HepG2 (cell line): ENCODE data around the gene EFS. TPM values are rescaled to one million over a fixed set of nuclear protein-coding genes. Genes with fewer than 3 reads are reported as not detected.
A peak's percentile ranks its signal among the peaks of the same experiment; 100 is the strongest.

Experiments
- AGO1 ChIP-seq: fragments of 200-400 bp; formaldehyde crosslinking; IDR thresholded peaks from 2 replicates; pipeline ENCODE4 v1.6.1; 2017; ENCODE audit warnings: mild to moderate bottlenecking, low read depth, low read length, moderate library complexity; ENCODE audit not compliant: poor library complexity, severe bottlenecking
- ARID2 ChIP-seq: sonication (generic); formaldehyde crosslinking; IDR thresholded peaks from 2 replicates; pipeline ENCODE4 v1.8.1; 2022; ENCODE audit warnings: mild to moderate bottlenecking, missing genetic modification reagents, borderline replicate concordance
- ELF4 ChIP-seq: sonication (generic); formaldehyde crosslinking; IDR thresholded peaks from 2 replicates; pipeline ENCODE4 v1.5.0; 2020; ENCODE audit warnings: missing genetic modification reagents, mild to moderate bottlenecking, moderate library complexity, borderline replicate concordance
- HNRNPLL ChIP-seq: fragments of 200-400 bp; formaldehyde crosslinking; IDR thresholded peaks from 2 replicates; pipeline ENCODE4 v1.6.1; 2017; ENCODE audit warnings: mild to moderate bottlenecking, low read depth, low read length; ENCODE audit not compliant: poor library complexity, severe bottlenecking
- KDM2A ChIP-seq: sonication (generic); formaldehyde crosslinking; IDR thresholded peaks from 2 replicates; pipeline ENCODE4 v1.4.0; 2020; ENCODE audit warnings: low read depth, missing genetic modification reagents, borderline replicate concordance
- MED1 ChIP-seq: sonication (generic); formaldehyde crosslinking; IDR thresholded peaks from 2 replicates; pipeline ENCODE4 v1.4.0; 2020; ENCODE audit warnings: missing genetic modification reagents
- MTA1 ChIP-seq: sonication (generic); formaldehyde crosslinking; IDR thresholded peaks from 2 replicates; pipeline ENCODE4 v1.4.0; 2020; ENCODE audit warnings: missing genetic modification reagents, mild to moderate bottlenecking, borderline replicate concordance
- NFIB ChIP-seq: sonication (generic); formaldehyde crosslinking; IDR thresholded peaks from 2 replicates; pipeline ENCODE4 v1.9.0; 2021; ENCODE audit warnings: missing genetic modification reagents, mild to moderate bottlenecking, borderline replicate concordance
- RBM39 ChIP-seq: fragments of 200-400 bp; formaldehyde crosslinking; IDR thresholded peaks from one replicate; pipeline ENCODE4 v1.6.1; 2018; ENCODE audit warnings: antibody characterized with exemption, mild to moderate bottlenecking, low read depth, low read length; ENCODE audit not compliant: poor library complexity, severe bottlenecking
- RELA ChIP-seq: sonication (generic); formaldehyde crosslinking; IDR thresholded peaks from 2 replicates; pipeline ENCODE4 v1.4.0; 2020; ENCODE audit warnings: missing genetic modification reagents
- RXRA ChIP-seq: sonication (generic); formaldehyde crosslinking; IDR thresholded peaks from 2 replicates; pipeline ENCODE4 v1.5.1; 2020; ENCODE audit warnings: missing genetic modification reagents
- SRF ChIP-seq: IDR thresholded peaks from 2 replicates; pipeline ENCODE4 v1.6.1; 2011; ENCODE audit warnings: mild to moderate bottlenecking, low read depth, low read length, moderate library complexity
- ZNF460 ChIP-seq: sonication (generic); formaldehyde crosslinking; IDR thresholded peaks from 2 replicates; pipeline ENCODE4 v1.5.1; 2020; ENCODE audit warnings: missing genetic modification reagents, mild to moderate bottlenecking, borderline replicate concordance
- ZNF572 ChIP-seq: sonication (generic); formaldehyde crosslinking; IDR thresholded peaks from 2 replicates; pipeline ENCODE4 v1.5.1; 2020; ENCODE audit warnings: mild to moderate bottlenecking, missing genetic modification reagents
- ZNF768 ChIP-seq: sonication (generic); formaldehyde crosslinking; IDR thresholded peaks from 2 replicates; pipeline ENCODE4 v1.4.0; 2020; ENCODE audit warnings: missing genetic modification reagents
- polyA plus RNA-seq, 8 experiments: library from polyadenylated mRNA; depleted of rRNA in 3 of 8; stranded (reverse) in 7 of 8; unstranded in 1 of 8; fragments of >200 nt; fragmentation: Illumina TruSeq in 4 of 8; extraction: Trizol in 4 of 8; gene quantifications; 2 replicates each; pipeline versions ENCODE4 v1.2.1 to v1.2.3, GENCODE V29; 2011 to 2016; ENCODE audit warnings: low read depth in 4 of 8, missing spikeins in 1 of 8, mixed read lengths in 1 of 8; ENCODE audit not compliant: insufficient read depth in 1 of 8
- total RNA-seq, 5 experiments: library from RNA; depleted of rRNA; stranded (reverse); fragments of >200 nt; fragmentation: Illumina TruSeq; extraction: Trizol; gene quantifications; 2 replicates each; pipeline ENCODE4 v1.2.3, GENCODE V29; 2016; ENCODE audit warnings: low read depth in 1 of 5
- TF ChIP-seq, protein P1 (sequence below): sonication (generic); formaldehyde crosslinking; IDR thresholded peaks from 2 replicates; pipeline ENCODE4 v1.5.0; 2020; ENCODE audit warnings: mild to moderate bottlenecking, missing genetic modification reagents
- TF ChIP-seq, protein P2 (sequence below): sonication (generic); formaldehyde crosslinking; IDR thresholded peaks from 2 replicates; pipeline ENCODE4 v1.4.0; 2020; ENCODE audit warnings: low read depth, missing genetic modification reagents
- TF ChIP-seq, protein P3 (sequence below): sonication (generic); formaldehyde crosslinking; IDR thresholded peaks from 2 replicates; pipeline ENCODE4 v1.5.1; 2020; ENCODE audit warnings: missing genetic modification reagents, mild to moderate bottlenecking, borderline replicate concordance
- TF ChIP-seq, protein P4 (sequence below): conservative IDR thresholded peaks from 2 replicates; pipeline ENCODE4 v1.6.1; 2018; ENCODE audit warnings: missing genetic modification reagents

The EFS gene
- total and polyA plus RNA-seq, 2 of the 13 experiments (the other 11 are each of a cell fraction or from before 2014, with no cell fraction given), result not detected

DNA sequence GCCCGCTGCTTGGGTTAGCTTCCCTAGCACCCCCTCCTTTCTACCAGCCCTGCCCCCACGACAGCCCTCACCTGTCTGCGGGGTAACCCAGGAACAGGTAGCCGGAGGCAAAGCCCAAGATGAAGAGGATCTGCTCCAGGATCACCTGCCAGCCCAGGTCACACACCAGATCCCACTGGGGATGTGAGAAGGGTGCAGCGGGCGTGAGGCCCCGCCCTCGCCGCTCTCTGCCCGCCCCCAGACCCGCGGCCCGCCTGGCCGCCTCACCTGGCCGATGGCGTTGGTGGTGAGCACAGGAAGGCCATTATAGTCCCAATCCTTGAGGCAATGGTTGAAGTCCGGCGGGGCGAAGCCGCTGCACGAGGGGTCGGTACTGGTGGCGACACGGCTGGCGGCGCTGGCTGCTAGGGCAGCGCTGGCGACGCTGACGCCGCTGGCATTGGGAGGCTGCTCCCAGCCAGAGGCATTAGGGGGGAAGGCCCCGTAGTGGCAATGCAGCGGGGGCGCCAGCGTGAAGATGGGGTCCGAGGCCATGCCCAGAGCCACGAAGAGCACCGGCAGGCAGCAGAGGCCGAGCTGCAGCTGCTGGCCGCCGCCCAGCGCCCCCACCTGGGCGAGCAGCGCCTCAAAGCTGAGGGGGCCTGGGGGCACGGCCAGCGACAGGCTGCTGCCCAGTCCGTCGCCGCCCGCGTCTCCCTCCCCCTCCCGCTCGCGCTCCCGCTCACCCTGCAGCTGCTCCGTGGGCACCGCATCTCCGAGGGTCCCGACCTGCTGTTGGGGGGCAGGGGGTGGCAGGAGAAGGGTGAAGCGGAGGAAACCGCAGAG, 13.1 kb downstream of the EFS start (continued):
- TF ChIP-seq, protein P1, sequence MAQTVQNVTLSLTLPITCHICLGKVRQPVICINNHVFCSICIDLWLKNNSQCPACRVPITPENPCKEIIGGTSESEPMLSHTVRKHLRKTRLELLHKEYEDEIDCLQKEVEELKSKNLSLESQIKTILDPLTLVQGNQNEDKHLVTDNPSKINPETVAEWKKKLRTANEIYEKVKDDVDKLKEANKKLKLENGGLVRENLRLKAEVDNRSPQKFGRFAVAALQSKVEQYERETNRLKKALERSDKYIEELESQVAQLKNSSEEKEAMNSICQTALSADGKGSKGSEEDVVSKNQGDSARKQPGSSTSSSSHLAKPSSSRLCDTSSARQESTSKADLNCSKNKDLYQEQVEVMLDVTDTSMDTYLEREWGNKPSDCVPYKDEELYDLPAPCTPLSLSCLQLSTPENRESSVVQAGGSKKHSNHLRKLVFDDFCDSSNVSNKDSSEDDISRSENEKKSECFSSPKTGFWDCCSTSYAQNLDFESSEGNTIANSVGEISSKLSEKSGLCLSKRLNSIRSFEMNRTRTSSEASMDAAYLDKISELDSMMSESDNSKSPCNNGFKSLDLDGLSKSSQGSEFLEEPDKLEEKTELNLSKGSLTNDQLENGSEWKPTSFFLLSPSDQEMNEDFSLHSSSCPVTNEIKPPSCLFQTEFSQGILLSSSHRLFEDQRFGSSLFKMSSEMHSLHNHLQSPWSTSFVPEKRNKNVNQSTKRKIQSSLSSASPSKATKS (CRISPR knock-in tag), result no peak
- TF ChIP-seq ZNF460 (no peak), ELF4 (CRISPR knock-in tag) (no peak), ZNF572 (CRISPR knock-in tag) (no peak), HNRNPLL (peak; percentile 21), MTA1 (CRISPR knock-in tag) (peak; percentile 70; the same call in 1 of the 2 replicates), RXRA (CRISPR knock-in tag) (peak; percentile 11; the same call in 1 of the 2 replicates), MED1 (no peak), AGO1 (peak; percentile 32), RELA (CRISPR knock-in tag) (no peak), NFIB (0 out of 2 replicates have a peak, but pooled peaks have one; percentile 87), KDM2A (CRISPR knock-in tag) (no peak), RBM39 (peak; percentile 25), SRF (no peak), ARID2 (CRISPR knock-in tag) (no peak), ZNF768 (0 out of 2 replicates have a peak, but pooled peaks have one; percentile 10)
- TF ChIP-seq, protein P2, sequence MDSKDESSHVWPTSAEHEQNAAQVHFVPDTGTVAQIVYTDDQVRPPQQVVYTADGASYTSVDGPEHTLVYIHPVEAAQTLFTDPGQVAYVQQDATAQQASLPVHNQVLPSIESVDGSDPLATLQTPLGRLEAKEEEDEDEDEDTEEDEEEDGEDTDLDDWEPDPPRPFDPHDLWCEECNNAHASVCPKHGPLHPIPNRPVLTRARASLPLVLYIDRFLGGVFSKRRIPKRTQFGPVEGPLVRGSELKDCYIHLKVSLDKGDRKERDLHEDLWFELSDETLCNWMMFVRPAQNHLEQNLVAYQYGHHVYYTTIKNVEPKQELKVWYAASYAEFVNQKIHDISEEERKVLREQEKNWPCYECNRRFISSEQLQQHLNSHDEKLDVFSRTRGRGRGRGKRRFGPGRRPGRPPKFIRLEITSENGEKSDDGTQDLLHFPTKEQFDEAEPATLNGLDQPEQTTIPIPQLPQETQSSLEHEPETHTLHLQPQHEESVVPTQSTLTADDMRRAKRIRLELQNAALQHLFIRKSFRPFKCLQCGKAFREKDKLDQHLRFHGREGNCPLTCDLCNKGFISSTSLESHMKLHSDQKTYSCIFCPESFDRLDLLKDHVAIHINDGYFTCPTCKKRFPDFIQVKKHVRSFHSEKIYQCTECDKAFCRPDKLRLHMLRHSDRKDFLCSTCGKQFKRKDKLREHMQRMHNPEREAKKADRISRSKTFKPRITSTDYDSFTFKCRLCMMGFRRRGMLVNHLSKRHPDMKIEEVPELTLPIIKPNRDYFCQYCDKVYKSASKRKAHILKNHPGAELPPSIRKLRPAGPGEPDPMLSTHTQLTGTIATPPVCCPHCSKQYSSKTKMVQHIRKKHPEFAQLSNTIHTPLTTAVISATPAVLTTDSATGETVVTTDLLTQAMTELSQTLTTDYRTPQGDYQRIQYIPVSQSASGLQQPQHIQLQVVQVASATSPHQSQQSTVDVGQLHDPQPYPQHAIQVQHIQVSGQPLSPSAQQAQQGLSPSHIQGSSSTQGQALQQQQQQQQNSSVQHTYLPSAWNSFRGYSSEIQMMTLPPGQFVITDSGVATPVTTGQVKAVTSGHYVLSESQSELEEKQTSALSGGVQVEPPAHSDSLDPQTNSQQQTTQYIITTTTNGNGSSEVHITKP (CRISPR knock-in tag), result no peak
- TF ChIP-seq, protein P3, sequence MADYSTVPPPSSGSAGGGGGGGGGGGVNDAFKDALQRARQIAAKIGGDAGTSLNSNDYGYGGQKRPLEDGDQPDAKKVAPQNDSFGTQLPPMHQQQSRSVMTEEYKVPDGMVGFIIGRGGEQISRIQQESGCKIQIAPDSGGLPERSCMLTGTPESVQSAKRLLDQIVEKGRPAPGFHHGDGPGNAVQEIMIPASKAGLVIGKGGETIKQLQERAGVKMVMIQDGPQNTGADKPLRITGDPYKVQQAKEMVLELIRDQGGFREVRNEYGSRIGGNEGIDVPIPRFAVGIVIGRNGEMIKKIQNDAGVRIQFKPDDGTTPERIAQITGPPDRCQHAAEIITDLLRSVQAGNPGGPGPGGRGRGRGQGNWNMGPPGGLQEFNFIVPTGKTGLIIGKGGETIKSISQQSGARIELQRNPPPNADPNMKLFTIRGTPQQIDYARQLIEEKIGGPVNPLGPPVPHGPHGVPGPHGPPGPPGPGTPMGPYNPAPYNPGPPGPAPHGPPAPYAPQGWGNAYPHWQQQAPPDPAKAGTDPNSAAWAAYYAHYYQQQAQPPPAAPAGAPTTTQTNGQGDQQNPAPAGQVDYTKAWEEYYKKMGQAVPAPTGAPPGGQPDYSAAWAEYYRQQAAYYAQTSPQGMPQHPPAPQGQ (CRISPR knock-in tag), result no peak
- TF ChIP-seq, protein P4, sequence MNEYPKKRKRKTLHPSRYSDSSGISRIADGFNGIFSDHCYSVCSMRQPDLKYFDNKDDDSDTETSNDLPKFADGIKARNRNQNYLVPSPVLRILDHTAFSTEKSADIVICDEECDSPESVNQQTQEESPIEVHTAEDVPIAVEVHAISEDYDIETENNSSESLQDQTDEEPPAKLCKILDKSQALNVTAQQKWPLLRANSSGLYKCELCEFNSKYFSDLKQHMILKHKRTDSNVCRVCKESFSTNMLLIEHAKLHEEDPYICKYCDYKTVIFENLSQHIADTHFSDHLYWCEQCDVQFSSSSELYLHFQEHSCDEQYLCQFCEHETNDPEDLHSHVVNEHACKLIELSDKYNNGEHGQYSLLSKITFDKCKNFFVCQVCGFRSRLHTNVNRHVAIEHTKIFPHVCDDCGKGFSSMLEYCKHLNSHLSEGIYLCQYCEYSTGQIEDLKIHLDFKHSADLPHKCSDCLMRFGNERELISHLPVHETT (CRISPR knock-in tag), result no peak
